Stimulated activated CD4-positive, alpha-beta T cell treated with anti-CD3 and anti-CD28 coated beads, Interleukin-4, amount 100 ng/mL, for 24 hours (primary cell): ENCODE results near the gene OGFOD3.
"Not testable (repeated sequence)": the region's sequence is repeated elsewhere in the genome, so short reads cannot be mapped to it uniquely, and the experiment has no call there.

Experiments used
- DNase-seq: peaks from one replicate; pipeline ENCODE4 v3.0.0-alpha.2; 2020

Gene OGFOD3

DNA sequence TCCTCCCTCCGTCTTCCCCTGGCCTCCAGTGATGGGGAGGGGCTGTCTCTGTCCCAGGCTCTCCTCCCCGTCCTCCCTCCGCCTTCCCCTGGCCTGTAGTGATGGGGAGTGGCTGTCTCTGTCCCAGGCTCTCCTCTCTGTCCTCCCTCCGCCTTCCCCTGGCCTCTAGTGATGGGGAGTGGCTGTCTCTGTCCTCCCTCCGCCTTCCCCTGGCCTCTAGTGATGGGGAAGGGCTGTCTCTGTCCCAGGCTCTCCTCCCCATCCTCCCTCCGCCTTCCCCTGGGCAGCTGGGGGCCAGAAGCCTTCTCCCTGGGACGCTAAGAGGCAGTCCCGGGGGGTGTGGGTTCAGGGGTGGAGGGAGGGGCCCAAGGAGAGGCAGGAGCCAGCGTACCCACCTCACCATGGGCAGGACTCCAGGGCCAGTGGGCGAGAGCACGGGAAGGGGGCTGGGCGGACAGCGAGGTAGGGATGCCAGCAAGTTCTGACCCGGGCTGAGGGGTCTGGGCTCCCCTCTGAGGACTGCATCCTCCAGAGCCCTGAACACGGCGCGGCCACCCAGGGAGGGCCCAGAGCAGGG is 32.0 kb downstream of the OGFOD3 start:
- no peak for DNase-seq

DNA sequence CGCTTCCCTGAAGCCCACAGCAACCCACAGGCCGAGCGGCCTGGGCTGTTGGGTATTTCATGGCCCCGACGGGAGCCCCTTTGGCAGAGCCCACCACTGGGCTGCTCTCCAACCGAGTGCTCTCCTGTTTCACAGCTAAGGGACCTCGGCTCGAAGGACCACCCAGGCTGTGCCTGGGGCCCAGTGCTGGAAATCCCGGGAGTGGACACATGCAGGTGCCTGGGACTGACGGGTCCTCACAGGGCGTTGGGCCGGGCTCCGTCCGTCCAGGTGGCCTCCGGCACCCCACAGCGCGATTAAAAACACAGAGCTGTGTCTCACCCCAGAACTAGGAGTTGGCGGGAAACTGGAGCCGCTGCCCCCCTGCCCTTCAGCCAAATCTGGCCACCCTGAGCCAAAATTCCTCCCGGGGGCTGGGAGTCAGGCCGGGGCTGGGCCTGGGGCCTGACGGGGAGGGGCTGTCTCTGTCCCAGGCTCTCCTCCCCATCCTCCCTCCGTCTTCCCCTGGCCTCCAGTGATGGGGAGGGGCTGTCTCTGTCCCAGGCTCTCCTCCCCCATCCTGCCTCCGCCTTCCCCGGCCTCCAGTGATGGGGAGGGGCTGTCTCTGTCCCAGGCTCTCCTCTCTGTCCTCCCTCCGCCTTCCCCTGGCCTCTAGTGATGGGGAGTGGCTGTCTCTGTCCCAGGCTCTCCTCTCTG is 32.7 kb downstream of the OGFOD3 start:
- DNase-seq = no peak

DNA sequence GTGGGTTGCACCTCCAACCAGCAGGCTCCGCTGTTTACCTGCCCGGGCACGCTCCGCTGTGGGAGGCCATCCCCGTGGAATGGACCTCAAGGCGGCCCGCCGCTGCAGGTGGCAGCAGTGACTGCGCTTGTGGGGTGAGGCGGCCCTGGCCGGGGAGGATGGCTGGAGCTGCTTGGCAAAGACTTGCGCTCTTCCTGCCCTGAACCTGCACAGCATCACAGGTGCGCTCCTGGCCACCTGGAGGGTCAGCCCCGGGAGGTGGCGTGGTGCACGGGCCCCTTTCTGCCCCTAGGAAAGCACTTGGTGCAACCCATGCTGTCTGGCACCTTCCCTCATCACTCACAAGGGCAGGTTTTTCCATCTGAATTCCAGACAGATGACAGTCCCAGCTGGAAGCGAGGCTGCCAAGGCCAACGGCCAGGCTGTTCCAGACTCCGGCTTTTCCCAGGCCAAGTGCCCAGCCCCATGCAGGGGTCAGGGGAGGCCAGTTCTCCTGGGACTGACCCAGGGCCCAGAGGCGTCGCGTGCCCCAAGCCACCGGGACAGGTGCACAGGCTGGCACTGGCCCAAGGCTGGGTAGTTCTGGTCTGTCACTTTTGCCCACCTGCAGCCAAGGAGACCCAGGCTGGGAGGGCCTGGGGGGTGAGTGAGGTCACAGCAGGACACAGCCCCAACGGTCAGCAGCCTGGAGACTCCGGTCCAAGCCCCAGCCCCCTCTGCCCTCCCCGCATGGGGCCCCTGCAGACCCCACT is 33.5 kb downstream of the OGFOD3 start:
- no peak for DNase-seq

DNA sequence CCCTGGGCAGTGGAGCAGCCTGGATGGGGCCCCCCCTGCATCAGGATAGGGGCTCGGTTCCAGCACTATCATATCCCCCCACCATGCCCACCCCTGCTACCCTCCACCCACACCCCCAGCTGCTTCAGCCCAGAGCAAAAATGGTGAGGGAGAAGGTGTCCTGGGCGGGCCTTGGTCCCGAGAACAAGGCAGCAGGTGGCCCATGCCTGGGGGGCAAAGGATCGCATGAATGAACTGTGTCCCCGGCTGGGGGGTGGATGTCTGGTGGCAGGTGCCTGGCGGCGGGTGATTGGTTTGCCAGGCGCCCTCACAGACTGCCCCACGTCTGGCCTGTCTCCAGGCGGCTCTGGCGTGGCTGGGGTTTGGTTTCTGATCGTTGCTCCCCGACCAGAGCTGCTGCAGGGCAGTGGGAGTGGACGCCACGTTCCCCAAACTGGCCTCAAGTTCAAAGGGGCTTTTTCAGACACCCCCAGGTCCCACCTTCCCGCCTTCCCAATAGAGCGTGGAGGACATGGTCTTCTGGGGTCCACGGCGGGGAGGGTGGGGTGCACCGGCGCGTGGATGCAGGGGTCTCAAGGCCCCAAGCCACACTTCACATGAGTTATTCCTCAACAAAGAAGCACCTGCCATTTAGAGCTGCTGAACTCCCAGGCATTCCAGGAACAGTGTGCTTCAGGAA is 34.2 kb downstream of the OGFOD3 start:
- DNase-seq = no peak

DNA sequence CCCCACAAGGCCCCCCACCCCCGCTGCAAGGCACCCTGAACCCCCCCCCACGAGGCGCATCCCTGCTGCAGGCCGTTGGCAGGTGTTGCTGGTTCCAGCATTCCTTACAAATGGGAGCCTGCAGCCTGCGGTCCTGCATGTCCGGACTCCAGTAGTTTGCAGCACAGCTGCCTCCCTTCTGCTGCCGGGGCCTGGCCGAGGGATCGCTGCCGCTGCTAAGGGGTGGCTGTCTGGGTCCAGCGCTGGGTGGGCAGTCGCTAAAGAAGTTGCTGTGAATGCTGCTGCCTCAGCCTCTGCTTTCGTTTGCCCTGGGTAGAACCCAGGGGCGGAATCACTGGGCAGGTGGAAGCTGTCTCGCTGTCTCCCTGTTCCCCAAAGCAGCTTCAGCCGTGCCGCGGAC is 35.0 kb downstream of the OGFOD3 start:
- DNase-seq = no peak

DNA sequence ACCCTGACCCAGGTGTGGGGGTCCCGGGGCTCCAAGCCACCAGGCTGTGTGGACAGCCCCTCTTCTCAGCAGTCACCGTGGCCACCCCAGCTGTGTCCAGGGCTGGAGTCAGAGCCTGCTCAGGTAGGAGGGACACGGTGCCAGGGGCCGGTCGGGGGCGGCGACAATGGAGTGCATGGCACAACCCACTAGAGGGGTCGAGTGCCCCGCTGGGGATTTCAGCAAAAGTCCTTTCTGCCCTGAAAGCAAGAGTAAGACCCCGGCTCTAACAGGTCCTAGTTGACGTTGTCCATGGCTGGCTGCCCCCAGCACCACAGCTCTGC is 35.5 kb downstream of the OGFOD3 start:
- no peak for DNase-seq

DNA sequence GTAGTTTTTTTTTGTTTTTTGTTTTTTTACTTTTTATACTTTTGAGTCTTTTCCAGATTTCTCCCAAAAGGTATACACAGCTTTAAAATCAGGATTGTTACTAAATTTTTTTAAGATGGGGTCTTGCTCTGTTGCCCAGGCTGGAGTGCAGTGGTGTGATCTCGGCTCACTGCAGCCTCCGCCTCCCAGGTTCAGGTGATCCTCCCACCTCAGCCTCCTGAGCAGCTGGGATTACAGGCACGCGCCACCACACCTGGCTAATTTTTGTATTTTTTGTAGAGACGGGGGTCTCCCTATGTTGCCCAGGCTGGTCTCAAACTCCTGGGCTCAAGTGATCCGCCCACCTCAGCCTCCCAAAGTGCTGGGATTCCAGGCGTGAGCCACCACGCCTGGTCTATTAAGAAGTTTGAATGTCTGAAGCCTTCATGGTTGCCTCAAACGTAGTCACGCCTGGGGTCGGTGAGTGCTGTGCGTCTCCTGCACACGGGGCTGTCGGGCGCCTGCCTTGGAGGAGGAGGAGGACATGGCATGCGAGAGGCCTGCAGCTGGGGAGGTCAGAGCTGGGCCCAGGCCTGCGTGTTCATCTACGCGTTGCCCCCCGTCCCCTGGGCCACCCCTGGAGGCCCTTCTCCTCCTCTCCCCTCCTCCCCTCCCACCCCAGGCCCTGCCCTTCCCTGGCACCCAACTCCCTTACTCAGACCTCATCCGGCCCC is 36.0 kb downstream of the OGFOD3 start:
- not testable (repeated sequence) for DNase-seq

DNA sequence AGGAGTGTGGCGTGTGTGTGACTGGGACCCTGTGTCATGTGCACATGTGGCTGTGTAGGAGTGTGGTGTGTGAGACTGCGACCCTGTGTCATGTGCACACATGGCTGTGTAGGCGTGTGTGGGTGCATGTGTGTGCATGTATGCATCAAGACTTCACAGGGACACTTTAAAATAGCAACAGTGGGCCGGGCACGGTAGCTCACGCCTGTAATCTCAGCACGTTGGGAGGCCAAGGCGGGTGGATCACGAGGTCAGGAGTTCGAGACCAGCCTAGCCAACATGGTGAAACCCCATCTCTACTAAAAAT is 36.7 kb downstream of the OGFOD3 start:
- DNase-seq = not testable (repeated sequence)

DNA sequence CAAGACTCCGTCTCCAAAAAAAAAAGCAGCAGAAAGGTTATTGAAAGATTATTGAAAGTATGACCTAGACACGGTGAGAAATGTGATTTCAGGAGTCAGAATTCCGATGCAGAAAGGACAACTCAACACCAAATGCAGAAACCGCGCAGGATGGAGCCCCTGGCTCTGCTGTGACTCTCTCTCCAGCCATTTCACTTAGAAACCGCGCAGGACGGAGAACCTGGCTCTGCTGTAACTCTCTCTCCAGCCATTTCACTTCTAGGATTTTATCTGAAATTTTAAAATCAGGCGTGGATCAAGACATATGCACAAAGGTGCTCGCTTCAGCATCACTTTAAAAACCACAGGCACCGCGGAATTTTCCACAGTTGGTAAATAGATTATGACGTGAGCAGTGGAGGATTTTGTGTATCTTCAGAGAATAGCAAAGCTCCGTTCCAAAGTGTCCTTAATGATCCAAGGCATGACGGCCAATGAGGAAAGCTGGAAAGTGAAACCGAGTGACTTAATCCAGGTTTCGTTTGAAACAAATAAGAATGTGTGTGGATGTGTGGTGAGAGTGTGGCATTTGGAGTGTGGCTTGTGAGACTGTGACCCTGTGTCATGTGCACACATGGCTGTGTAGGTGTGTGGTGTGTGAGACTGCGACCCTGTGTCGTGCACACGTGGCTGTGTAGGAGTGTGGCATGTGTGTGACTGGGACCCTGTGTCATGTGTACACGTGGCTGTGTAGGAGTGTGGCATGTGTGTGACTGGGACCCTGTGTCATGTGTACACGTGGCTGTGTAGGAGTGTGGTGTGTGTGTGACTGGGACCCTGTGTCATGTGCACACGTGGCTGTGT is 37.3 kb downstream of the OGFOD3 start:
- no peak for DNase-seq

DNA sequence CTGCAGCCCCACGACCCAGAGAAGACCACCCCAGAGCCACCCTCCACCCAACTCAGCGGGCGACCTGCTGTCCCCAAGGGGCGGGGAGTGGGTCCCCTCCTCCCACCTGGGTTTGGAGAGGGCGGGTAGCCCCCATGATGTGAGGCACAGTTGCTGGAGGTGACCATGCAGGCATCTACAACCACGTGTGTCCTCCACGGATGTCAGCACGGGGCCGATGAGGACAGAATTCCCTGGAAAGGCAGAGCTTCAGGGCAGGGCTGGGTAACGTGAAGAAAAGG is 39.7 kb downstream of the OGFOD3 start:
- no peak for DNase-seq

DNA sequence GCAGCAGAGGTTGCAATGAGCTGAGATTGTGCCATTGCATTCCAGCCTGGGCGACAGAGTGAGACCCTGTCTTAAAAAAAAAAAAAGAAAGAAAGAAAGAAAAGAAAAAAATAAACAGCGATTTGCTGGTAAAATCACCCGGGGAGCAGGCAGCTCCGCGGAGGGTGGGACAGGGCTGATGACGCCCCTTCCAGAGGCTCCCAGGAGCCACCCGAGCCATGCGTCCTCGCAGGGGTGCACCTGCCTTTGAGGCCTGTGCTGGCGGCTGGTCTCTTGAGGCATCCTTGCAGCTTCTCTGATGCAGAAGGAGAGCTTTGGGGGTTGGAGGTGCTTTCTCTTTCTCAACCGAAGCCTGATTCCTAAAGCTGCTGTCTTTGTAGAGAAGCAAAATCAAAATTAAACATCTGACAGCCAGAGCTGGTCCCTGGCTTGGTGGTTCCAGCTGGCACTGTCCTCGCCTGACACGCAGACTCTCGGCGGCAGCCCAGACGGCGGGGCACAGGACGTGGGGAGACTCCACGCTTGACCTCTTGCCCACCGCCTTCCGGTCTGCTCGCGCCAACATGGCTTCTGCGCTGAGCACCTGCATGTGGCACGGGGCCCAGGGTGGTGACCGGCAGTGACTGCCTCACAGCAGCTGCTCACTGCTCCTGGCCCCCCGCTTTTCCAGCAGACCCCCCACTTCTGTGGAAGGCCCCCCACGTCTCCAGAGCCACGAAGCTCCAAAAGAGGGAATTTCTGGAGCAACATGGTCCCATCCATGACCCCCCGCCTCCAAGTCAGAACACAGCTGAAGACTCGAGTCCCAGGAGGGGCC is 40.3 kb downstream of the OGFOD3 start:
- DNase-seq = no peak

DNA sequence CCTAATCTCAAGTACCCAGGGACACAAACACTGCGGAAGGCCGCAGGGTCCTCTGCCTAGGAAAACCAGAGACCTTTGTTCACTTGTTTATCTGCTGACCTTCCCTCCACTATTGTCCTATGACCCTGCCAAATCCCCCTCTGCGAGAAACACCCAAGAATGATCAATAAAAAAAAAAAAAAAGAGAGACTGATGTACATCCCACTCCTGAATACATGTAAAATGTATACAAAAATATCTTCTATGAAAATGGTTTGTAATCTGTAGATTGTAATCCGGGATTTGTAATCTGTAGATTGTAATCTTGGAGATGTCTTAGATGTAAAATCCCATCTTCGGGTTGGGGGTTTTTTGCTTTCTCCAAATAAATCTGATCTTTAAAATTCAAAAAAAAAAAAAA is 41.1 kb downstream of the OGFOD3 start:
- DNase-seq = not testable (repeated sequence)

DNA sequence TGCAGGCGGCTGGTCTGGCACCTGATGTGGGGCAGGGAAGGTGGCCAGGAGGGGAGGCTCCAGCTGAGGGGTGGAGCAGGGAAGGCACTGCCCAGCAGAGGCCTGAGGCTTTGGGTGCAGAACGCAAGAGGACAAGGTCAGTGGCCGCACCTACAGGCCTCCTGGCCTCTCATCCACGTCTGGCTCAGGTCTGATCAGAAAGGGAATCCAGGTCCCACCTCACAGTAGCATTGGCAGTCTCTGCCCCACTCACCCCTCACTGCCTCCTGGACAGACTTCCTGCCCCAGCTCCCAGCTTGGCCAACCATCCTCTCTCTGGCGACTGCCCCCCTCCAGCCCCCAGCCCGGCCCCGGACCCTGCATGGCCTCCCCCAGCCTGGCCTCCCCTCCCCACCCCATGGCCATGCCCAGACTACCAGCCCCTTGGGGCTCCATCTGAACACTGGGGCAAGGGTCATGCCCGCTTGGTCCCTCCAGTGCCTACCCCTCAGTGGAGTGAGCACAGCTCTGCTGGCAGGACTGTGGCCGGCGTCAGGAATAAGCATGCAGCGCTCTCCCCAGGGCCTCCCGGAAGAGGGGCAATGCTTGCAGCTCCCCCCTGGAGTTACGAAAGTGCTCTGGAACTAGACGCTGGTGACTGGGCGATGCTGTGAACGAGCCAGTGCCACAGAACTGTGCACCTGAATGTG is 42.2 kb downstream of the OGFOD3 start:
- no peak for DNase-seq

DNA sequence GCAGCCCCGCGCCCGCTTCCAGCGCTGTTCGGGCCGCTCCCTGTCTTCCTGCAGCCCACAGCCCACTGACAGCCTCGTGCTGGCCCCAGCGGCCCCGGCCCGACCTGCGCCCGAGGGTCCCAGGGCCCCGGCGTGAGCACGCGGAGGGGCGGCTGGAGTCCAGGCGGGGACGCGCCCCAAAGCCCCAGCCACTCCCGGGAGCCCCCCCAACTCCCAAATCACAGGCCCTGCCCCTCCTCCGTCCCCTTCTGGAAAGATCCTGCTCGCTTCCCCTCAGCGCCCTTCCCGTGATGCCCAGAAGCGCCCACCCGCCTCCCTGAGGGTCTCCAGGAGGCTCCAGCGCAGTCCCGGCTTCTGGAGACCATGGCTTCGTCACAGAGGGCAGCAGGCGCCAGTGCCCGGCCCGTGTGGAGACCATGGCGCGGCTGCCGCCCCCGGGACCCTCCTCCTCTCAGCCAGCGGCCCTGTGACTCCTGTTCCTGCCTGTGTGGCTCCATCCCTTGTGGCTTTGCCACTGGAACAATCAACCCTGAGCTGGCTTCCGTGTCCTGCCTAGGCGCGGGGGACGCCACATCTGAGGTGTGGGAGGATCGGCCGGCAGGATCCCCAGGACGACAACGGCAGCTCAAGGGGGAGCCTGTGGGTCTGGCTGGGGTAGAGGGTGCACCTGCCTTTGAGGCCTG is 42.9 kb downstream of the OGFOD3 start:
- DNase-seq = no peak

DNA sequence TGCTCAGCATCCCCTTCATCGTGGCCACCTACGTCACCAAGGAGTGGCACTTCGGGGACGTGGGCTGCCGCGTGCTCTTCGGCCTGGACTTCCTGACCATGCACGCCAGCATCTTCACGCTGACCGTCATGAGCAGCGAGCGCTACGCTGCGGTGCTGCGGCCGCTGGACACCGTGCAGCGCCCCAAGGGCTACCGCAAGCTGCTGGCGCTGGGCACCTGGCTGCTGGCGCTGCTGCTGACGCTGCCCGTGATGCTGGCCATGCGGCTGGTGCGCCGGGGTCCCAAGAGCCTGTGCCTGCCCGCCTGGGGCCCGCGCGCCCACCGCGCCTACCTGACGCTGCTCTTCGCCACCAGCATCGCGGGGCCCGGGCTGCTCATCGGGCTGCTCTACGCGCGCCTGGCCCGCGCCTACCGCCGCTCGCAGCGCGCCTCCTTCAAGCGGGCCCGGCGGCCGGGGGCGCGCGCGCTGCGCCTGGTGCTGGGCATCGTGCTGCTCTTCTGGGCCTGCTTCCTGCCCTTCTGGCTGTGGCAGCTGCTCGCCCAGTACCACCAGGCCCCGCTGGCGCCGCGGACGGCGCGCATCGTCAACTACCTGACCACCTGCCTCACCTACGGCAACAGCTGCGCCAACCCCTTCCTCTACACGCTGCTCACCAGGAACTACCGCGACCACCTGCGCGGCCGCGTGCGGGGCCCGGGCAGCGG is 43.6 kb downstream of the OGFOD3 start:
- DNase-seq = no peak

DNA sequence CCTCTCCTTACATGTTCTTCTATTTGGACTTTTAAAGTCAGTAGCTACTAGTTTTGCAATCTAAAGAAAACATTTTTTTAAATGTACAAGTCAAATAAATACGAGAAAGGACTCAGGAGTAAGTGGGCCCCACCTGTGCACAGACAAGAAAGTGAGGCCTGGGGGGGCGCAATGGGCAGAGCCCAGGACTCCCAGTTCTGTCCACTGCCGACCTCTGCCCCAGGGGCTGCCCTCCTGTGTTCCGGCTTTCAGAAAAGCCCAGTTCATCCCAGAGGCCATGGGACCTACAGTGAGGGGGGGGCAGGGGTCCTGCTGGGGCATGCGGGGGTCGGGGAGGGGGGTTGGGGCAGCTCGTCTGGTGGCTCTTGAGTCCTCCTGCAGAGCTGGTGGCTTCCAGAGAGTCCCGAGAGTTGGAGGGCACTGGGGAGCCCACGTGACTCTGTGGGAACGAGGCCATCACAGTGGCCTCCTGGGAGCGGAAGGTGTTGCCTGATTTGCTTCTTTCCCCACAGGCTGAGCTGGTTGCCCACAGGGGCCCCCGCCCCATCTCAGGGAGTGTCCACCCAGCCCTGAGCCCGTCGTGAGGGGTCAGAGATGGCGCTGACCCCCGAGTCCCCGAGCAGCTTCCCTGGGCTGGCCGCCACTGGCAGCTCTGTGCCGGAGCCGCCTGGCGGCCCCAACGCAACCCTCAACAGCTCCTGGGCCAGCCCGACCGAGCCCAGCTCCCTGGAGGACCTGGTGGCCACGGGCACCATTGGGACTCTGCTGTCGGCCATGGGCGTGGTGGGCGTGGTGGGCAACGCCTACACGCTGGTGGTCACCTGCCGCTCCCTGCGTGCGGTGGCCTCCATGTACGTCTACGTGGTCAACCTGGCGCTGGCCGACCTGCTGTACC is 44.4 kb downstream of the OGFOD3 start:
- DNase-seq = no peak

DNA sequence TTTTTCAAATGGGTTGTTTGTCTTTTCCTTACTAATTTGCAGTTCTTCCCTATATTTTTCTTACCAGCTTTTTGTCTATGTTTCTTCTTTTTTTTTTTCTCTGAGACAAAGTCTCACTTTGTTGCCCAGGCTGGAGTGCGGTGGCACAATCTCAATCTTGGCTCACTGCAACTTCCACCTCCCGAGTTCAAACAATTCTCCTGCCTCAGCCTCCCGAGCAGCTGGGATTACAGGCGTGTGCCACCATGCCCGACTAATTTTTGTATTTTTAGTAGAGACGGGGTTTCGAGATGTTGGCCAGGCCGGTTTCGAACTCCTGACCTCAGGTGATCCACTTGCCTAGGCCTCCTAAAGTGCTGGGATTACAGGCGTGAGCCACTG is 45.3 kb downstream of the OGFOD3 start:
- DNase-seq = not testable (repeated sequence)

DNA sequence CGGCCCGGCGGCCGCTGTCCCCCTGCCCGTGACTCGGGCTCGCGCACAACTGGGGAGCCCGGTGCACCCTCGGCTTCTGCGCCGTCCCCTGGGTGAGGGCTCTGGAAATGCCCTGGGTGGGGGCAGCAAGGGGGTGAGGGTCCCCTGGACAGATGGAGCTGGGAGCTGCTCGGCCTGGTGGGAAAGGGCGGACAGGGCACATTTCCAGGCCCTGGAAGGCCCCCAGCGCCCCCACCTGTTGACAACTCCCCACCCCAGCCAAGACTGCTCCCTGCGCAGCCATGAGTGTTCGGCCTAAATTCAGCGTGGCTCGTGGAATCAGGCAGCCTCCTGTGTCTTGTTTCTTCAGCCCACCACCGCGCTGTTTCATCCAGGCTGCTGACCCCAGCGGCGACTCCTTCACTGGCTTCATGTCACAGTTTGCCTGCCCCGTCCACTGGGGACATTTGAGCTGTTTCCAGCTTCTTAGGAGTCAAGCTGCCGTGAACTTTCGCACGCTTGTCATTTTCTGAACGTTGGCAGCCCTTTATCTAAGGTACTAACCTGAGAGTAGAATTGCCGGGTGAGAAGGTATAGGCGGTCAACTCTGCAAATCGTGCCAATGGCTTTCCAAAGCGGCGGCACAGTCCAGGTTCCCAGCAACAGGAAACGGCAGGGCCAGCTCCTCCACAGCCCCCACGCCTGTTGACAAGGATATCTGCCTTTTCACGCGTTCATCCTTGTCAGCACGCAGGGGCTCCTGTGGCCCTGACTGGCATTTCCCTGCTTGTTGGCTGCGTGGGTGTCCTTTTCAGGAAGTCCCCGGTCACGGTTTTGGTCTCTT is 45.9 kb downstream of the OGFOD3 start:
- no peak for DNase-seq
